HG03135 (cell line): Measurements from ENCODE around the gene EFCC1.
"Not testable (repeated sequence)": the region's sequence is repeated elsewhere in the genome, so short reads cannot be mapped to it uniquely, and the experiment has no call there.

ENCODE experiments used
- ATAC-seq: cut with Tn5 transposase; IDR thresholded peaks from one replicate; pipeline ENCODE4 v1.9.1; 2021; ENCODE audit warnings: mild to moderate bottlenecking, moderate library complexity; ENCODE audit not compliant: unreplicated experiment

The EFCC1 gene

GRCh38 chr3:129069313-129070085, 68.4 kb downstream of the EFCC1 start:
- ATAC-seq, result not testable (repeated sequence)

GRCh38 chr3:129070086-129070885, 69.2 kb downstream of the EFCC1 start:
- ATAC-seq, result no peak

GRCh38 chr3:129077222-129077621, 76.1 kb downstream of the EFCC1 start:
- no peak for ATAC-seq

GRCh38 chr3:129078510-129078909, 77.4 kb downstream of the EFCC1 start:
- no peak for ATAC-seq

- no peak for ATAC-seq
These were observed 80.4 kb downstream of the EFCC1 start for GRCh38 chr3:129081503-129081902.

GRCh38 chr3:129082026-129082425, 80.9 kb downstream of the EFCC1 start:
- ATAC-seq, result no peak

- ATAC-seq, result no peak
These were observed 83.4 kb downstream of the EFCC1 start for GRCh38 chr3:129084501-129084900.

GRCh38 chr3:129085165-129085715, 84.1 kb downstream of the EFCC1 start:
- ATAC-seq, result no peak

GRCh38 chr3:129085818-129086217, 84.7 kb downstream of the EFCC1 start:
- ATAC-seq, result no peak

- no peak for ATAC-seq
These were observed 86.1 kb downstream of the EFCC1 start for GRCh38 chr3:129087138-129087702.

- not testable (repeated sequence) for ATAC-seq
These were observed 86.8 kb downstream of the EFCC1 start for GRCh38 chr3:129087904-129088303.

GRCh38 chr3:129088312-129088711, 87.2 kb downstream of the EFCC1 start:
- ATAC-seq, result not testable (repeated sequence)
